T-helper 22 cell (primary cell): ENCODE measurements around the gene BRD4.

Experiments
- DNase-seq: peaks from one replicate; pipeline ENCODE4 v3.0.0-alpha.2; 2020; ENCODE audit warnings: low read depth

BRD4 gene

GRCh38 chr19:15191982-15192381 is 140.4 kb downstream of the BRD4 start:
- no peak for DNase-seq

DNA sequence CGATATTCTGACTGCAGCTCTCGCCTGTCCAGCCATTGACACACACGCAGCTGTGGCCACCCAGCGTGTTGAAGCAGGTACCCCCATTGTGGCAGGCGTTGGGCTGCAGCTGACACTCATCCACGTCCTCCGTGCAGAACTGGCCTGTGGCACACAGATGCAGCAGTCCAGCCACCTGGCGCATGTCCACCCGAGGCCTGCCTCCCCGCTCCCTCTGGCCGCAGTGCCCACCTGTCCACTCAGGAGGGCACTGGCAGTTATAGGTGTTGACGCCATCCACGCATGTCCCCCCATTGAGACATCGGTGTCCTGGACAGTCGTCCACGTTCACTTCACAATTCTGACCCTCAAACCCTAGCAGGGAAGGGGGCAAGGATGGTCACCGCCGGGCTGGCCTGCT is 140.8 kb downstream of the BRD4 start:
- no peak for DNase-seq

- no peak for DNase-seq
Observed at GRCh38 chr19:15188851-15189250, 143.5 kb downstream of the BRD4 start.

DNA sequence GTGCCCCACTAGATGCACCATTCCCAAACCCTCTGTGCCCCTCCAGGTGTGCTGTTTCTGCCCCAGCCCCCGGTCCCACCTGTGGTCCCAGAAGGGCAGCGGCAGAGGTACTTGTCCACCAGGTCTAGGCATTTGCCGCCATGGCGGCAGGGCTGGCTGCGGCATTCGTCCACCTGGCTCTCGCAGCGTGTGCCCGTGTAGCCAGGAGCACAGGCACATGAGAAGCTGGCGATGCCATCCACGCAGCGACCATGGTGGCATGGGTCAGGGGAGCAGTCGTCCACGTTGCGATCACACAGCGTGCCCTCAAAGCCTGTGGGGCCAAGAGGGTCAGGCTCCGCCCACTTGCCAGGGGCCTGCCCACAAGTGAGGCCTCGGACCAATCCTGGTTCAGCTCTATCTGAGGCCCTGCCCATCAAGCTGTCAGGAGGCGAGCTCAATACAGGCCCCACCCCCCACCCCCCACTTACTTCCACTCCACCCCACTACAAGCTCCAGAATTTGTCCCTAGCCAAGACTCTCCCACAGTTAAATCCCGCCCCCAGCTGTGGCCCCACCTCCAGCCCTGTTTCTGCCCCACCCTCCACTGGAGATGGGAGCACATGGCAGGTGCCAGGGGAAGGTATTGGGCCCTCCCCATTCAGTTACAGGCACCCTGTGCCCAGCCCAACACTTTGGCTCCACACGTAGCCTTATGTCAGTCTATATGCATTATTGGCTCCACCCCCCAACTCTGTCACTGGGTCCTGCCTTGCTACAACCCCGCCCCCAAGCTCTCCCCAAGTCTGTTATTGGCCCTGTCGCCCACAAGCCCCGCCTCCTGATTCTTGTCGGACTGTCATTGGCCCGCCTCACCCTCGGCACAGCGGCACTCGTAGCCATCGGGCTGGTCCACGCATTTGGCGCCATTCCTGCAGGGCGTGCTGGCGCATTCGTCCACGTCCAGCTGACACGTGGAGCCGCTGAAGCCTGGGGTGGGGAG is 145.0 kb downstream of the BRD4 start:
- no peak for DNase-seq
